PC-9 (cell line): ENCODE measurements around the gene SNX9.

Experiments used
- EZH2 ChIP-seq: fragments of 200-600 bp; sonication (generic); IDR thresholded peaks from 2 replicates; pipeline ENCODE4 v1.8.0; 2017; ENCODE audit warnings: antibody characterized with exemption, low read depth
- TF ChIP-seq, protein P1 (sequence below): fragments of 200-600 bp; sonication (generic); conservative IDR thresholded peaks from 2 replicates; pipeline ENCODE4 v1.6.1; 2017; ENCODE audit warnings: mixed run types, antibody characterized with exemption, mild to moderate bottlenecking, moderate library complexity

- TF ChIP-seq, protein P1, sequence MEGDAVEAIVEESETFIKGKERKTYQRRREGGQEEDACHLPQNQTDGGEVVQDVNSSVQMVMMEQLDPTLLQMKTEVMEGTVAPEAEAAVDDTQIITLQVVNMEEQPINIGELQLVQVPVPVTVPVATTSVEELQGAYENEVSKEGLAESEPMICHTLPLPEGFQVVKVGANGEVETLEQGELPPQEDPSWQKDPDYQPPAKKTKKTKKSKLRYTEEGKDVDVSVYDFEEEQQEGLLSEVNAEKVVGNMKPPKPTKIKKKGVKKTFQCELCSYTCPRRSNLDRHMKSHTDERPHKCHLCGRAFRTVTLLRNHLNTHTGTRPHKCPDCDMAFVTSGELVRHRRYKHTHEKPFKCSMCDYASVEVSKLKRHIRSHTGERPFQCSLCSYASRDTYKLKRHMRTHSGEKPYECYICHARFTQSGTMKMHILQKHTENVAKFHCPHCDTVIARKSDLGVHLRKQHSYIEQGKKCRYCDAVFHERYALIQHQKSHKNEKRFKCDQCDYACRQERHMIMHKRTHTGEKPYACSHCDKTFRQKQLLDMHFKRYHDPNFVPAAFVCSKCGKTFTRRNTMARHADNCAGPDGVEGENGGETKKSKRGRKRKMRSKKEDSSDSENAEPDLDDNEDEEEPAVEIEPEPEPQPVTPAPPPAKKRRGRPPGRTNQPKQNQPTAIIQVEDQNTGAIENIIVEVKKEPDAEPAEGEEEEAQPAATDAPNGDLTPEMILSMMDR = no peak
- no peak for TF ChIP-seq EZH2
These were observed 168.0 kb downstream of the SNX9 start for GRCh38 chr6:157991067-157991432.
